Measurements from ENCODE around the gene PET100.

DNA sequence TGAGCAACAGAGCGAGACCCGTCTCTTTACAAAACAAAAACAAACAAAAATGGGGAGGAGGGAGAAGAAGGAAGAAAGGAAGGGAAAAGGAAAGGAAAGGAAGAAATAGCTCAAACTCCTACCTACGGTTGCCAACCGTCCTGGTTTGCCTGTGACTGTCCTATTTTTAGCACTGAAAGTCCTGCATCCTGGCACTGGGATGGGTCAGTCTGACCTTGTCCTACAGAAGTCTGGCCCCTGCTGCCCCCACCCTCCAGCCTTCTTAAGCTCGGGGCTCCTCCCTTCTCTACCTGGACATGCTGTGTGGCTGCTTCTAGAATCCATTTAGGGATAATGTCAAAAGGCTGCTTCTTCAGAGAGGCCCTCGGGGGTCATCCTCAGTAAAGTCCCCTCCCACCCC, 6.1 kb downstream of the PET100 start:
- TF ChIP-seq, protein P1, sequence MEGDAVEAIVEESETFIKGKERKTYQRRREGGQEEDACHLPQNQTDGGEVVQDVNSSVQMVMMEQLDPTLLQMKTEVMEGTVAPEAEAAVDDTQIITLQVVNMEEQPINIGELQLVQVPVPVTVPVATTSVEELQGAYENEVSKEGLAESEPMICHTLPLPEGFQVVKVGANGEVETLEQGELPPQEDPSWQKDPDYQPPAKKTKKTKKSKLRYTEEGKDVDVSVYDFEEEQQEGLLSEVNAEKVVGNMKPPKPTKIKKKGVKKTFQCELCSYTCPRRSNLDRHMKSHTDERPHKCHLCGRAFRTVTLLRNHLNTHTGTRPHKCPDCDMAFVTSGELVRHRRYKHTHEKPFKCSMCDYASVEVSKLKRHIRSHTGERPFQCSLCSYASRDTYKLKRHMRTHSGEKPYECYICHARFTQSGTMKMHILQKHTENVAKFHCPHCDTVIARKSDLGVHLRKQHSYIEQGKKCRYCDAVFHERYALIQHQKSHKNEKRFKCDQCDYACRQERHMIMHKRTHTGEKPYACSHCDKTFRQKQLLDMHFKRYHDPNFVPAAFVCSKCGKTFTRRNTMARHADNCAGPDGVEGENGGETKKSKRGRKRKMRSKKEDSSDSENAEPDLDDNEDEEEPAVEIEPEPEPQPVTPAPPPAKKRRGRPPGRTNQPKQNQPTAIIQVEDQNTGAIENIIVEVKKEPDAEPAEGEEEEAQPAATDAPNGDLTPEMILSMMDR (IDR thresholded peaks at IDR 0.05), result no peak
- TF ChIP-seq FOXS1 (CRISPR knock-in tag; IDR thresholded peaks at IDR 0.05) (no peak), EP300 (IDR thresholded peaks at IDR 0.05) (no peak), ZC3H11A (IDR thresholded peaks at IDR 0.05) (no peak), RAD21 (conservative IDR thresholded peaks at IDR 0.05 in 1 of 2, IDR thresholded peaks at IDR 0.05 in 1 of 2) (no peak), MAFK (IDR thresholded peaks at IDR 0.05; ENCODE audit: partially characterized antibody) (no peak), SMC3 (IDR thresholded peaks at IDR 0.05) (no peak), CEBPB (IDR thresholded peaks at IDR 0.05) (no peak)
- TF ChIP-seq, protein P2, sequence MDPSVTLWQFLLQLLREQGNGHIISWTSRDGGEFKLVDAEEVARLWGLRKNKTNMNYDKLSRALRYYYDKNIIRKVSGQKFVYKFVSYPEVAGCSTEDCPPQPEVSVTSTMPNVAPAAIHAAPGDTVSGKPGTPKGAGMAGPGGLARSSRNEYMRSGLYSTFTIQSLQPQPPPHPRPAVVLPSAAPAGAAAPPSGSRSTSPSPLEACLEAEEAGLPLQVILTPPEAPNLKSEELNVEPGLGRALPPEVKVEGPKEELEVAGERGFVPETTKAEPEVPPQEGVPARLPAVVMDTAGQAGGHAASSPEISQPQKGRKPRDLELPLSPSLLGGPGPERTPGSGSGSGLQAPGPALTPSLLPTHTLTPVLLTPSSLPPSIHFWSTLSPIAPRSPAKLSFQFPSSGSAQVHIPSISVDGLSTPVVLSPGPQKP (IDR thresholded peaks at IDR 0.05; ENCODE audit: low read depth, low read length), result no peak

Measured in A549 (cell line).